ENCODE results near the gene WNT3. TPM values are rescaled to one million over a fixed set of nuclear protein-coding genes. Genes with fewer than 3 reads are reported as not detected.

The WNT3 gene
- total RNA-seq, 4 donors from 2014 or later = 0.21 to 0.90 (median 0.73) TPM

DNA sequence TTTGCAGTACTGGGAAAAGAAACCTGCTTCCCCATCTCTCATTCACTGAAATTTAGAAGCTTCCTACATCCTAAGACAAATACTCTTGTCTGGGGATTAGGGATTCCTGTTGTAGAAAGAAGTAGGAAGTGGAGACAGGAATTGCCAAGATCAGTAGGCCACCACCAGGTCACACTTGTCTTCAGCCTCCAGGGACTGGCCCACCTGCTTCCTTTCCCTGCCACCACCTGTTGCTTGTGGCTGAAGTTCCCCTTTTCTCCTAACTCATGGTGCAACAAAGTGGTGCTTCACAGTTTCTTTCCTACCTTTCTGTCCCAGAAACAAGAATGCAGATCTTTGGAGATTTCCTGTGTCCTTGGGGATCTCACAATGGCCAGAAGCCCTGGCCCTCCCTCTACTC lies 82.4 kb downstream of the WNT3 start:
- no peak overlapping the region for H3K4me3 ChIP-seq
- TF ChIP-seq EP300 (IDR thresholded peaks at IDR 0.05) = no peak
- DNase-seq (ENCODE audit: low spot score in 2 of 2) = no peak
- no peak overlapping the region for H3K27ac ChIP-seq
- no peaks in the 10 kb centered on the region for H3K27me3 ChIP-seq
- H3K9me3 ChIP-seq = no peaks in the 10 kb centered on the region
- peaks cover 0 to 29% (median 0%) of the 10 kb centered on the region in 3 donors for H3K36me3 ChIP-seq
- no peaks in the 10 kb centered on the region for H3K4me1 ChIP-seq

DNA sequence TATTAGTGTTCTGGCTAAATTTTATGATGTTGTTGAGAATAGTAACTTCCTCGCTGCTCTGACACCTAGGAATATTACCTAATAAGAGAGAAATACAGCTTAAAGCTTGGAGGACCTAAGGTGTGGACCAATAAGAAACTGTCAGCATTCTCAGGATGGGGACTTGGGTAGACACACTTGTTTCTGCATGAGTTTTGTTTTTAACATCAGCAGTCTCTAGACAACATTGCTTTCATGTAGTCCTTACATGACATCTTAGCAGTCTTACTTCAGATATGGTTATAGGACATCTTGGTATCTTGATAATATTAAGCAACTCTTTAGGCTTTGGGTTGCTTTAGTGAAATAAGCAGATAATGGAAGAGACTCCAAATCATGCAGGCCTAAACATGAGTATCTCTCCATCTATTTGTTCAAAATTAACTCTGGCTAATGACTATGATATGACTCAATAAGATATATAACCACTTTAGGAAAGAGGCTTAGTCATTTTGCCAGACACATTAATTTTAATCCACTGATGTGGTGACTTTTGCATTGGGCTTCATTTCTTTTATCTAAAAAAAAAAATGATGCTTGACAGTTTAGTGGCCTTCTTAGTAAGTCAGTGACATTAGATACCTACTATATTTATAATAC lies 84.5 kb downstream of the WNT3 start:
- 92 to 100% methylated on average over 1 of the region's 1 CpG for WGBS, 2 donors

DNA sequence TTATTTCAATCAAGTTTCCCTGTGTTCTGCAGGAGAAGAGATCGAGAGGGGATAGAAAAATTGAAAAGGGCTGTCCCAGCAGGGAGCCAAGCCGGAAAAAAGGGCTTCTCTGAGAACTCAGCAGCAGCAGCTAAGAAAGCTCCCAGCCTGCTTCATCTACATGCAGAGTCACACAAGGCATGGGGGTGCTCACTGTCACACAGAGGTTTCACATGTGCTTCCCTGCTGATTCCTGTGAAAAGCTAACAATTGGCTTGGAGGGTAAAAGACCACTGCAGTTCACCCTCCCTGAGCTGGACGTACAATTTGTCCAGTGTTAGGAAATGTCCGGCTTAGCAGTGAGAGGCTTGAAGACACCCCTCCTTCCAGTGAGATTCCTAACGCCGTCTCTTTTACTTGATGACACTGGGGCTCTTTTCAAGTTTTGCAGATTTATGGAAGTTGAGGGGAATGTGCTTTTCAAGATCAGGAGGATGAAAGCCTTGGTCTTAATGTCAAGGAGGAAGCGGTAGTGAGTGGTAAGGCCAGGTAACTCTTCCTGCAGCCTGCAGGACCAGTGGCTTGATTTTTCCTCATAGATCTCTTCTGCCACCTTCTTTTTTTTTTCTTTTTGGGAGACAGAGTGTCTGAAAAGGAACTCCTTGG lies 85.6 kb downstream of the WNT3 start:
- DNase-seq (ENCODE audit: low spot score in 2 of 2) = no peak
- TF ChIP-seq, protein P1, sequence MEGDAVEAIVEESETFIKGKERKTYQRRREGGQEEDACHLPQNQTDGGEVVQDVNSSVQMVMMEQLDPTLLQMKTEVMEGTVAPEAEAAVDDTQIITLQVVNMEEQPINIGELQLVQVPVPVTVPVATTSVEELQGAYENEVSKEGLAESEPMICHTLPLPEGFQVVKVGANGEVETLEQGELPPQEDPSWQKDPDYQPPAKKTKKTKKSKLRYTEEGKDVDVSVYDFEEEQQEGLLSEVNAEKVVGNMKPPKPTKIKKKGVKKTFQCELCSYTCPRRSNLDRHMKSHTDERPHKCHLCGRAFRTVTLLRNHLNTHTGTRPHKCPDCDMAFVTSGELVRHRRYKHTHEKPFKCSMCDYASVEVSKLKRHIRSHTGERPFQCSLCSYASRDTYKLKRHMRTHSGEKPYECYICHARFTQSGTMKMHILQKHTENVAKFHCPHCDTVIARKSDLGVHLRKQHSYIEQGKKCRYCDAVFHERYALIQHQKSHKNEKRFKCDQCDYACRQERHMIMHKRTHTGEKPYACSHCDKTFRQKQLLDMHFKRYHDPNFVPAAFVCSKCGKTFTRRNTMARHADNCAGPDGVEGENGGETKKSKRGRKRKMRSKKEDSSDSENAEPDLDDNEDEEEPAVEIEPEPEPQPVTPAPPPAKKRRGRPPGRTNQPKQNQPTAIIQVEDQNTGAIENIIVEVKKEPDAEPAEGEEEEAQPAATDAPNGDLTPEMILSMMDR (IDR thresholded peaks at IDR 0.05) = no peak
- TF ChIP-seq POLR2A (IDR thresholded peaks at IDR 0.05) (no peak), EP300 (IDR thresholded peaks at IDR 0.05) (no peak)
- Histone ChIP-seq H3K27me3 (no peaks in the 10 kb centered on the region), H3K4me1 (no peaks in the 10 kb centered on the region), H3K27ac (no peak overlapping the region), H3K4me3 (no peak overlapping the region), H3K36me3 (peaks cover 0 to 36% (median 0%) of the 10 kb centered on the region in 3 donors), H3K9me3 (no peaks in the 10 kb centered on the region)
- WGBS, 2 donors = 54 to 58% methylated on average over 7 of the region's 7 CpGs

More for the DNA sequence above, 84.5 kb downstream of the WNT3 start:
- TF ChIP-seq POLR2A (IDR thresholded peaks at IDR 0.05) (no peak), EP300 (IDR thresholded peaks at IDR 0.05) (no peak)
- TF ChIP-seq, protein P1 (IDR thresholded peaks at IDR 0.05) = no peak
- DNase-seq (ENCODE audit: low spot score in 2 of 2) = no peak
- H3K4me3 ChIP-seq = no peak overlapping the region
- H3K27me3 ChIP-seq = no peaks in the 10 kb centered on the region
- no peaks in the 10 kb centered on the region for H3K9me3 ChIP-seq
- H3K27ac ChIP-seq = no peak overlapping the region
- H3K4me1 ChIP-seq = no peaks in the 10 kb centered on the region
- H3K36me3 ChIP-seq = peaks cover 0 to 38% (median 0%) of the 10 kb centered on the region in 3 donors

DNA sequence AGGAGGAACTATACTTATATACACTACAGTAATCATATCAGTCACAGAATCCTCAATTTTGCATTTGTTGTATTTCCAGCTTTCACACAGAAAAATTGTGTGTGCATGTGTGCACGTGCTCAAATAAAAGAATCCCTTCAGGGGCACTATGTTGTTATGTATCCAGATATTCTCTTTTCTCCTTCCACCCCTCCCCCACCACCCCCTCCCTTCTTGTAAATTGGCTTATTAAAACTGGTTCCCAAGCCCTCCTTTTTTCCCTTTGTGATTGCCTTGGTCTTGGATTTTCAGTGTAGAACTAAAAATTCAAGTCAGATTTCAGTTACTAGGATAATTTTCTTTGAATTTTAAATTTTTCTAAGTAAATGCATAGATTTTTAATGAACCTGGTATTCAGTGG lies 86.3 kb downstream of the WNT3 start:
- 60 to 66% methylated on average over 1 of the region's 1 CpG for WGBS, 2 donors
- H3K4me1 ChIP-seq = no peaks in the 10 kb centered on the region
- TF ChIP-seq POLR2A (IDR thresholded peaks at IDR 0.05) (no peak), EP300 (IDR thresholded peaks at IDR 0.05) (no peak)
- TF ChIP-seq, protein P1 (IDR thresholded peaks at IDR 0.05) = no peak

DNA sequence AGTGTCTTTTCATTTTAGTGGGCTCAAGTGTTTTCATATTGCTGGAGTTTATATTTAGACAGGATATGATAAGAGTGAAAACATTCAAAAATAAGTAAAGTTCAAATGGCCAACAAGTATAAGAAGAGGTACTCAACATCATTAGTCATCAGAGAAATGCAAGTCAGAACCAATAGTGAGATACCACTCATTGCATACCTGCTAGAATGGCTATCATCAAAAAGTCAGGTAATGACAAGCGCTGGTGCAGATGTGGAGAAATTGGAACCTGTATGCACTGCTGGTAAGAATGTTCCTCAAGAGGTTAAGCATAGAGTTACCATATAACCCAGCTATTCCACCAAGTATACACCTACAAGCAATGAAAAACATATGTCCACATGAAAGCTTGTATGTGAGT lies 87.8 kb downstream of the WNT3 start:
- TF ChIP-seq EP300 (IDR thresholded peaks at IDR 0.05) = no peak
- TF ChIP-seq POLR2A (IDR thresholded peaks at IDR 0.05) = no peak
- TF ChIP-seq, protein P1 (IDR thresholded peaks at IDR 0.05) = no peak
- no peak for DNase-seq (ENCODE audit: low spot score in 2 of 2)
- WGBS, 2 donors = 94 to 96% methylated on average over 1 of the region's 1 CpG

More for the DNA sequence above, 86.3 kb downstream of the WNT3 start:
- no peak for DNase-seq (ENCODE audit: low spot score in 2 of 2)
- Histone ChIP-seq H3K36me3 (peaks cover 0 to 43% (median 0%) of the 10 kb centered on the region in 3 donors), H3K9me3 (no peaks in the 10 kb centered on the region), H3K4me3 (no peak overlapping the region), H3K27ac (no peak overlapping the region), H3K27me3 (no peaks in the 10 kb centered on the region)

More for the DNA sequence above, 87.8 kb downstream of the WNT3 start:
- Histone ChIP-seq H3K9me3 (no peaks in the 10 kb centered on the region), H3K27me3 (no peaks in the 10 kb centered on the region), H3K27ac (no peak overlapping the region), H3K4me1 (no peaks in the 10 kb centered on the region), H3K4me3 (no peak overlapping the region), H3K36me3 (peaks cover 0 to 55% (median 0%) of the 10 kb centered on the region in 3 donors)
